Posterior cingulate gyrus (tissue), 11 donors: ENCODE results near the gene BAD.
"Not testable (repeated sequence)": the region's sequence is repeated elsewhere in the genome, so short reads cannot be mapped to it uniquely, and the experiment has no call there.

ENCODE experiments used
- DNase-seq, 10 donors: peaks; one replicate each; pipeline versions ENCODE4 v3.0.0 to v3.0.0-alpha.2; 2020 to 2021; ENCODE audit warnings: mixed read lengths in 3 of 10
- intact Hi-C: fragments of 100-400 bp; cut with DNase I; formaldehyde crosslinking; loops from one replicate; pipeline ENCODE4 v1.15.1; 2023

Gene BAD

DNA sequence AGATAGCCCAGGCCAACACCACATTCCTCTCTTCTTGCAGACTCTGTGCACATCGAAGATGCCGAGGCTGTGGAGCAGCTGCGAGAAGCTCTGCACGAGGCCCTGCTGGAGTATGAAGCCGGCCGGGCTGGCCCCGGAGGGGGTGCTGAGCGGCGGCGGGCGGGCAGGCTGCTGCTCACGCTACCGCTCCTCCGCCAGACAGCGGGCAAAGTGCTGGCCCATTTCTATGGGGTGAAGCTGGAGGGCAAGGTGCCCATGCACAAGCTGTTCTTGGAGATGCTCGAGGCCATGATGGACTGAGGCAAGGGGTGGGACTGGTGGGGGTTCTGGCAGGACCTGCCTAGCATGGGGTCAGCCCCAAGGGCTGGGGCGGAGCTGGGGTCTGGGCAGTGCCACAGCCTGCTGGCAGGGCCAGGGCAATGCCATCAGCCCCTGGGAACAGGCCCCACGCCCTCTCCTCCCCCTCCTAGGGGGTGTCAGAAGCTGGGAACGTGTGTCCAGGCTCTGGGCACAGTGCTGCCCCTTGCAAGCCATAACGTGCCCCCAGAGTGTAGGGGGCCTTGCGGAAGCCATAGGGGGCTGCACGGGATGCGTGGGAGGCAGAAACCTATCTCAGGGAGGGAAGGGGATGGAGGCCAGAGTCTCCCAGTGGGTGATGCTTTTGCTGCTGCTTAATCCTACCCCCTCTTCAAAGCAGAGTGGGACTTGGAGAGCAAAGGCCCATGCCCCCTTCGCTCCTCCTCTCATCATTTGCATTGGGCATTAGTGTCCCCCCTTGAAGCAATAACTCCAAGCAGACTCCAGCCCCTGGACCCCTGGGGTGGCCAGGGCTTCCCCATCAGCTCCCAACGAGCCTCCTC, 31.4 kb upstream of the BAD start:
- intact Hi-C loops: loop anchor here (5.0 kb wide), 1 partner anchor 41 kb away; the partner anchor contains the start of gene RPS6KA4
- DNase-seq: not testable (repeated sequence)

DNA sequence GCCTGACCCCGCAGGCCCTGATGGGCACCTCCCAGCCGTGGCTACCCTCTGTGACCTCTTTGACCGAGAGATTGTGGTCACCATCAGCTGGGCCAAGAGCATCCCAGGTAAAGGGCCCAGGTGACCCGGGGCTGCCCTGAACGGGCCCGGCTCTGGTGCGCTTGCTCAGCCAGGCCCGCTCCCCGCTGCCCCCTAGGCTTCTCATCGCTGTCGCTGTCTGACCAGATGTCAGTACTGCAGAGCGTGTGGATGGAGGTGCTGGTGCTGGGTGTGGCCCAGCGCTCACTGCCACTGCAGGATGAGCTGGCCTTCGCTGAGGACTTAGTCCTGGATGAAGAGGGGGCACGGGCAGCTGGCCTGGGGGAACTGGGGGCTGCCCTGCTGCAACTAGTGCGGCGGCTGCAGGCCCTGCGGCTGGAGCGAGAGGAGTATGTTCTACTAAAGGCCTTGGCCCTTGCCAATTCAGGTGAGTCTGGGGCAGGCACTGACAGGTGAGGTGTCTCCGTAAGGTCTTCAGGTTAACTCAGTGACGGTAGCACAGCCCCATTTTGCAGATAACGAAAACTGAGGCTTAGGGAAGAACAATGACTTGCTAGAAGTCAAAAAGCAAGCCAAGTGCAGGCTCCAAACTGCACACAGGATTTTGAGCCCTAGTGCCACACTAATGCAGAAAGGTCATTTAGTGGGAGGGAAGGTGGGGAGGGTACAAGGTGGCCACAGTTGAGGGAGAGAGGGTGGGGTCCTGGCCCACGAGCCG, 30.5 kb upstream of the BAD start:
- no peak for DNase-seq
- intact Hi-C loops: loop anchor here (5.0 kb wide), 1 partner anchor 42 kb away; the partner anchor contains the start of gene RPS6KA4

DNA sequence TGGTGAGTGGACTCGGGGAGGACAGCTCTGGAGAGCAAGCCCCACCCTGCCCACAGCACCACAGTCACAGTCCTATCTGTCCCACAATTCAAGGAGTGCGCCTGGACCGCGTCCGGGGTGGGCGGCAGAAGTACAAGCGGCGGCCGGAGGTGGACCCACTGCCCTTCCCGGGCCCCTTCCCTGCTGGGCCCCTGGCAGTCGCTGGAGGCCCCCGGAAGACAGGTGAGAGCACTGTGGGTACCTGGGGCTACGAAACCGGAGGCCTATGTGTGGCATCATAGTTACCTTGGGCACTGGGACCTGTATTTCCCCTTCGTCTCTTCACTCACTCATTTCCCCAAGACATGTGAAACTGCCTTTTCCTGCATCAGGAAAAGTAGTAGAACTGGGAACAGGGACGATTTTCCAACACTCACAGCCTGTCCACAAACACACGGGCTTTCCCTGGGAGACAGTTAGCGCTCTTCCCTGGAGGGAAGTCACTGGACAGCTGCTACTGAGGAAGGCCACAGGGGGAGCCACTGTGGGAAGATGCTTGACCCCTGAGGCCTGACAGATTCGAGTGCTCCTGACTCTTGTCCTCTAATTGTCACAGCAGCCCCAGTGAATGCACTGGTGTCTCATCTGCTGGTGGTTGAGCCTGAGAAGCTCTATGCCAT, 29.8 kb upstream of the BAD start:
- intact Hi-C loops: no loop called here
- no peak for DNase-seq

DNA sequence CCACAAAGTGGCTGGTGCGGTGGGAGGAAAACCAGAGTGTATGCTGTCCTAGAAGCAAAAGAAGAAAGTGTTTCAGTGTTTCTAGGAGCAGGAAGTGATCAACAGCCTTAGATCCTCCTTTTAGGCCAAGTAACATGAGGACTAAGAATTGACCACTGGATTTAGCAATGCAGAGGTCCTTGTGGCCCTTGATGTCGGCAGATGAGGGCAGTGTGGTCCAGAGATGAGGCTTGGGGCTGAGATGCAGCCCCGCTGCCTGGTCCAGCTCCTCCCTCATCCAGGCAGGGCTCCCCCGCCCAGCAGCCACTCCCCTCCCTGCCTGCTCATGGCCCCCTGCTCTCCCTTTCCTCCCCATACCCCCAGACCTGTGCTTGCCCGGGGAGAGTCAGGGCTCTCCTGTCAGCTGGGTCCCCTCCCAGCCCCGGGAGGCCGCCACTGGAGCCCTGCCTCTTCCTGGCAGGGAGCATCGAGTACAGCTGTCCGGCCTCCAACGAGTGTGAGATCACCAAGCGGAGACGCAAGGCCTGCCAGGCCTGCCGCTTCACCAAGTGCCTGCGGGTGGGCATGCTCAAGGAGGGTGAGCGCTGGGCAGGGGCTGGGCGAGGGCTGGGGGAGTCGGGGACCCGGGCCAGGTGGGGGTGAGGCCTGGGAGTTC, 29.2 kb upstream of the BAD start:
- intact Hi-C loops: no loop called here
- DNase-seq: peak in 4 of 10 donors; percentile 22 to 93 (median 46)

GRCh38 chr11:64312947-64313346, 28.5 kb upstream of the BAD start:
- intact Hi-C loops: no loop called here
- no peak for DNase-seq

DNA sequence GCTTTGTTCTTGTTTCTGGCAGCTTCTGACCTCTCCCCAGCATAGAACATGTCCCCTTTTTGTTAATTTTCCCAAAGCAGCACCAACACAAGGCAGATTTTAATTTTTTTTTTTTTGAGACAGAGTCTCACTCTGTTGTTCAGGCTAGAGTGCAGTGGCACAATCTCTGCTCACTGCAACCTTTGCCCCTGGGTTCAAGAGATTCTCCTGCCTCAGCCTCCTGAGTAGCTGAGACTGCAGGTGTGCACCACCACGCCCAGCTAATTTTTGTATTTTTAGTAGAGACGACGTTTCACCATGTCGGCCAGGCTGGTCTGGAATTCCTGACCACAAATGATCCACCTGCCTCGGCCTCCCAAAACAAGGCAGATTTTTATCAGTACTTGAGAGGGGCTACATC, 23.3 kb upstream of the BAD start:
- DNase-seq, intact Hi-C loops: not testable (repeated sequence)

- no peak for DNase-seq
- intact Hi-C loops: no loop called here
Observed at GRCh38 chr11:64306876-64307622, 22.6 kb upstream of the BAD start.

DNA sequence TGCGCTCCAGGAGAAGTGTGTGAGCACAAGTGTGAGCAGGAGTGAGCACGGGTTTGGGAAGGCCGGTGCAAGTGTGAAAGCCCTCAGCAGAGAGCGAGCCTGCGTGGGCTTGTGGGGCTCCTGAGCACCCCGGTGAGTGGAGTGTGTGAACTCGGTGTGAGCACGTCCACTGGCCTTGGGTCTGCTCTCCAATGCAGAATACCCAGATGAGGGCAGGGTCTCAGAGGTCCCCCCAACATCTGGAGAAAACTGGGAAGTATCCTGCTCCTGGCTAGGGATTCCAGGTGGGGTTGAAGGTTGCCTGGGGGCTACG, 22.1 kb upstream of the BAD start:
- DNase-seq: no peak
- intact Hi-C loops: no loop called here

DNA sequence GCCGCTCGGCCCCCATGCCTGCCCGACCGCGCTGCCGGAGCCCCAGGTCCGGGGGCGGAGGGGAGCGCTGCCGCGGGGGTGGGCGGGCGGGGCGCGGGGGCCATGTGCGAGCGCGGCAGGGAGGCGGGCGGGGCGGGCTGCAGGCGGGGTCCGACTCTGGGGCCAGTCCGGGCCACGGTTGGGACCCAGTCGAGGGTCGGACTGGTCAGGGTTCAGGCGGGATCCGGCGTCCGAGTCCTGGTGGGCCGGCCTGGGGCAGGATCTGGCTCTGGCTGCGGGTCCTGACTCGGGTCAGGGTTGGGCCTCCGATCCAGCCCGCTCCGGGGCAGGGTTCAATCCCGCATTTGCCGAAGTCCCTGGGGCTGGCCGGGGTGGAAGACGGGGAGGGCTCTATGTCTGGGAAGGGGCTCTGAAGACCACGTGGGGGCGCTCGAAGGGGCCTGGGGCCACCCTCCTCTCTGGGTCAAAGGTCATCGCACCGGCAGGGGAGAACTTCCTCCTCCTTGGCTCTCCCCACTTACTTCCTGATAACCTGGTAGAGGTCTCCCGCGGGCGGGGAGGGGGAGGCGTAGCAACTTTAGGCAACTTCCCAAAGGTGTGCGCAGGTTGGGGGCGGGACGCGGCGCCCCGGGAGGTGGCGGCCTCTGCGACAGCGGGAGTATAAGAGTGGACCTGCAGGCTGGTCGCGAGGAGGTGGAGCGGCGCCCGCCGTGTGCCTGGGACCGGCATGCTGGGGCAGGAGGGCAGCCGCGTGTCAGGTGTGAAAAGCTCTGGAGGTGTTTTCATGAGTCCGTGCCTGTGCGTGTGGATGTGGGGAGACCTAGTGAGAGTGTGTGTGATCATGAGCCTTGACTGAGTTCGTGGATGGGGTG, 21.5 kb upstream of the BAD start:
- intact Hi-C loops: loop anchor here (1.0 kb wide), 1 partner anchor 21 kb away; the partner anchor contains the start of gene GPR137
- DNase-seq: peak in 7 of 10 donors; percentile 47 to 93 (median 57)

DNA sequence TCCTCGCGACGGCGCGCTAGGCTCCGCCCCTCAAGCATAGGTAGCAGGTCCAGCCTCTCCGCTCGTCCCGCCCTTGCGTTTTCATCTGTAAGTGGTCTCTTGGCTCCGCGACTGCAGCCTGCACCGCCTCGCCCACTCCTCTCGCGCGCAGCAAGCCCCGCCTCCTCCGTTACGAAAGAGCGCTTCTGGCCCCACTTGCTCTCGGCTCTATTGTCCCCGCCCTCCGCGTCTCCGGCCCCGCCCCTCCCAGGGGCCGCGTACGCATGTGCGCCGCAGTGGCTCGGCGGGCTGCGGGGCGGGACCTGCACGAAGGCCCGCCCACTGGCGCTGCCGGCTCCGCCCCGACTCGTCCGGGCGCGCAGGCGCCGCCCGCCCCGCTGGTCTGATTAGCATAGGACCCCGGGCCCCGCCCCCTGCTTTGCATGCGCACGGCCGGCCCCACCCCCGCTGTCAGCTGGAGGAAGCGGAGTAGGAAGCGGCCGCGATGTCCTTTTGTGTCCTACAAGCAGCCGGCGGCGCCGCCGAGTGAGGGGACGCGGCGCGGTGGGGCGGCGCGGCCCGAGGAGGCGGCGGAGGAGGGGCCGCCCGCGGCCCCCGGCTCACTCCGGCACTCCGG, 20.7 kb upstream of the BAD start, which contains the start of gene ESRRA:
ESRRA (plus strand) TSS at position 450 of the 616 bp plus-strand sequence. CDS start 1,656 bp downstream, outside the sequence.
- intact Hi-C loops: loop anchor here (1.0 kb wide), 1 partner anchor 20 kb away; the partner anchor contains the start of gene GPR137
- peak; percentile 96 to 100 (median 100) for DNase-seq

DNA sequence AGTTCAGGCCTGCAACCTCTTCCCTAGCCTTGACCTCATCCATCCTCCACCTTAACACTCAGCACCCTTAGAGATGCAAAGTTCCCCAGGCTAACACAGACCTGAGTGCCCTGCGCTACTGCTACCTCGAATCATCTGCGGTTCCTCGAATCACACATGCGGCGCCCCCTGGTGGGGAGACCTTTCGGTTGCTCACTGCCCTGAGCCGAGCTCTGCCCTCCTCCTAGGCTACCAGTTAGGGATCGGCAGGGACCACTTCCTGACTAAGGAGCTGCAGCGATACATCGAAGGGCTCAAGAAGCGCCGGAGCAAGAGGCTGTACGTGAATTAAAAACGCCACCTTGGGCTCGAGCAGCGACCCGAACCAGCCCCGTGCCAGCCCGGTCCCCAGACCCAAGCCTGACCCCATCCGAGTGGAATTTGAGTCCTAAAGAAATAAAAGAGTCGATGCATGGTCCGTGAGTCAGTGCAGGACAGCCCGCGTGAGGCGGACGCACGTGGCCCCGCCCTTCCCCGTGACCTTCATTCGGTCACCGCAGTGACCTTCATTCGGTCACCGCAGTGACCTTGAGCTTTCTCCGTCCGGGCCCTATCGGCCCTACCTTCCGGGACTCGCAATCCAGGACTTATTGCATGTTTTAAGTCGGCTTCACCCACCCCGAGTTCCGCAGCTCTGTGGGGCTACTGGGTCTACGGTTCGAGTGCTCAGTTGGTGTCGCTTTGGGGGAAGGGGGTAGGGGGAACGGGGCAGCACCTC, 20.0 kb upstream of the BAD start:
- intact Hi-C loops: loop anchor here (1.0 to 5.0 kb wide), 2 partner anchors 19 to 52 kb away; partner anchors contain the start of genes GPR137 and PLCB3
- DNase-seq: peak; percentile 84 to 99 (median 94)

DNA sequence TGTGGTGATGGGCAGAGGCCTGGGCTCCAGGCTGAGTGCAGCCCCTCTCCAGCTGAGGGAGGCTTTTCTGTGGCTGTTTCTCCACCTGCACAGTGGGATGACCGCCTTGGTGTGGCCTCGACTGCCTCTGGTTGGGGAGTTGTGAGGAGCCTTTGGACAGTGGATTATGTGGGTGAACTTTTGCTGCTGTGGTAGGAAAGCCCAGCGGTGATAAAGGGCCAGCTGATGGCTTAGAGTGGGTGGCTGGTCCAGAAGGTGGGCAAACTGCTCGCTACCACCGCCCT, 19.5 kb upstream of the BAD start:
- no peak for DNase-seq
- intact Hi-C loops: loop anchor here (5.0 kb wide), 1 partner anchor 52 kb away; the partner anchor contains the start of gene PLCB3

- intact Hi-C loops: loop anchor here (5.0 kb wide), 1 partner anchor 51 kb away; the partner anchor contains the start of gene PLCB3
- no peak for DNase-seq
Observed at GRCh38 chr11:64303109-64304031, 18.9 kb upstream of the BAD start.

- intact Hi-C loops: loop anchor here (2.0 to 5.0 kb wide), 2 partner anchors 29 to 48 kb away; partner anchors contain the start of gene PLCB3
- no peak for DNase-seq
Observed at GRCh38 chr11:64299847-64300648, 15.6 kb upstream of the BAD start, which contains the start of gene CATSPERZ. CATSPERZ (plus strand) TSS chr11:64300358; CDS start chr11:64300411, 53 bp downstream.
